Subcutaneous adipose tissue (tissue), 4 donors: ENCODE measurements around the gene EVI5L. TPM values are rescaled to one million over a fixed set of nuclear protein-coding genes. Genes with fewer than 3 reads are reported as not detected.

Experiments used
- CTCF ChIP-seq: fragments of 450-650 bp; IDR thresholded peaks from one replicate; pipeline ENCODE4 v1.5.1; 2016; ENCODE audit warnings: low read depth, mild to moderate bottlenecking, control low read depth, antibody characterized with exemption, moderate library complexity
- total RNA-seq, 4 donors: library from RNA; depleted of rRNA; stranded (reverse); fragments of >200 nt; gene quantifications; one replicate each; pipeline ENCODE4 v1.1.0, GENCODE V29; 2016

EVI5L gene
- total RNA-seq, 4 donors from 2014 or later: 6.3 to 12.1 (median 9.9) TPM

DNA sequence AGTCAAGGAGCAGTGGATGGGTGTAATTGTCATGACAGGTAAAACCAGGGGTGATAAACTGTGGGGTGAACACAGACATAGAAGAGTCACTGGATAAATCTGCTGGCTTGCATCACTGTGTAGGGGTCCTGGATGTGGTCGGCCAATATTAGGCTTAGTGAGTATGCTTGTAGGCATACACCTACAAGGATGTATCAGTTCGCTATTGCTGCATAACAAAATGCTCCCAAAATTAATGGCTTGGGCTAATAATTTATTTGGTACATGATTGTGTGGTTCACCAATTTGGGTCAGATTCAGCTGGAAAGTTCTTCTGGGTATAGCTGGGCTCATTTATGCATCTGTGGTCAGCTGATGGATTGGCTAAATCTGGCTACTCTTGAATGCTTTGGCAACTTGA lies 11.2 kb upstream of the EVI5L start:
- TF ChIP-seq CTCF: no peak

GRCh38 chr19:7819337-7819736 lies 10.7 kb upstream of the EVI5L start:
- TF ChIP-seq CTCF: no peak

DNA sequence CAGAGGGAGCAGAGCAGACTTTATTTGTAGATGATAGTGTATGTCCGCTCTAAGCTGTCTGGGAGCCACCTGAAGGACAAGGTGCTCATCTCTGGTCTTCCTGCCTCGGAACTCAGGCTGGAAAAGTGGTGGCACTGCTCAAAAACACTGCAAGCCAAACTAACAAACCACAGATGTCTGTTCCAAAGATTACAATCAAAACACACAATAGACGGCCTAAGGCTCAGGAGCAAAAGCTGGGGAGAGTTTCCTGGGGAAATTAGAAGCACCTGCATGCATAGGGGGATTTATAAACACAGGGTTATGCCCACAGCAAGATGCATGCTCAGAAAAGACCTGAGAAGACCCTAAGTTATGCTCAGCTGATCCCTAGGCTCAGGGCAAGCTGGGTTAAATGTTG lies 9.4 kb upstream of the EVI5L start:
- TF ChIP-seq CTCF: no peak

- no peak for TF ChIP-seq CTCF
Measured at GRCh38 chr19:7822910-7823515, 7.0 kb upstream of the EVI5L start.

GRCh38 chr19:7823686-7824301 lies 6.2 kb upstream of the EVI5L start:
- no peak for TF ChIP-seq CTCF

DNA sequence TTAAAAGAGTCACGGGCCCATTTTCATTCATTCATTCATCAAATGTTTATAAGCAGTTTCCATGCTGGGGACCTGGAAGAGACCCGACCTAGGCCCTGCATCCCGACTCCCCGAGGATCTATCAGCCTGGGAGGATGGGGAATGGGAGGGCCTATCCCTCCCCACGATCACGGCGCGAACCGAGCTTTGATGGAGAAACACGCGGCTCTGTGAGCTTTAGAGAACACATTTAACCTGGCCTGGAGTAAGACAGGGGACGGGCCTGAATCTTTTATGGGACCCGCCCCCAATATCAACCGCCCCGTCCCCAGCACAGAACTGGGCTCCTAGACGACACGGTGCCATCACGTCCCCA lies 875 bp upstream of the EVI5L start:
- no peak for TF ChIP-seq CTCF

DNA sequence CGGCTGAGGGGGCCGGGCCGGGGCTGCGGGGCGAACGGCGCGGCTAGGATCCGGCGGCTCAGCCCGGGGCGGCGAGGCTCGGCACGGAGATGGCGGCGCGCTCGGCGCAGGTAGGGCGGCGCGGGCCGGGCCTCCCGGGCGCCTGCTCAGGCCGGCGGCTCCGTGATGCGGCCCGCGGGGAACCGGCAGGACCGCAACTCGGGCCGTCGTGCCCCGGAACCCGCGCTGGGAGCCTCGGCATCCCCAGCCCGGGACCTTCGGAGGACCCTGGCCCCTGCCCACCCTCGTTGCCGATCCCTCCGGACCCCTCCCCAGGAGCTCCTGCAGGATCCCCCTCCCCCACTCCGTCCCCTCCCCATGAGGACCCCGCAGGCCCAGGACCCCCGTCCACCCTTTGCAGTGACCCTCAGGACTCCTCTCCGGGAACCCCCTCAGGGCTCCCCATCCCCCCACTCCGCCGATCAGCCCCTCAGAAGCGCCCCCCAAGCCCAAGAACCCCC lies 304 bp downstream of the EVI5L start:
- TF ChIP-seq CTCF: no peak
